ENCODE results near the gene PTK7. TPM values are rescaled to one million over a fixed set of nuclear protein-coding genes. Genes with fewer than 3 reads are reported as not detected.
"Not testable (repeated sequence)": the region's sequence is repeated elsewhere in the genome, so short reads cannot be mapped to it uniquely, and the experiment has no call there.

PTK7 gene
- total RNA-seq, 1 donor from 2014 or later, result 37.3 TPM

- ATAC-seq, result no peak
These were observed 21.7 kb upstream of the PTK7 start for GRCh38 chr6:43054206-43054943.

- no peak for ATAC-seq
These were observed 20.1 kb upstream of the PTK7 start for GRCh38 chr6:43055966-43056365.

- ATAC-seq, result no peak
These were observed 17.6 kb upstream of the PTK7 start for GRCh38 chr6:43058531-43058930.

GRCh38 chr6:43059168-43060033 lies 16.7 kb upstream of the PTK7 start, which contains the start of the genes KLC4 and MRPL2:
KLC4 (plus strand) TSS chr6:43059631; CDS start chr6:43061336, 1,705 bp downstream.
MRPL2 (minus strand) TSS chr6:43059434; CDS start chr6:43059381, 53 bp downstream.
- ATAC-seq, result peak; percentile 97

GRCh38 chr6:43060034-43060754 lies 15.9 kb upstream of the PTK7 start:
- peak; percentile 49 for ATAC-seq

GRCh38 chr6:43060755-43061633 lies 15.1 kb upstream of the PTK7 start:
- ATAC-seq, result no peak

- ATAC-seq, result no peak
These were observed 14.3 kb upstream of the PTK7 start for GRCh38 chr6:43061861-43062260.

- ATAC-seq, result no peak
These were observed 13.3 kb upstream of the PTK7 start for GRCh38 chr6:43062818-43063217.

GRCh38 chr6:43070028-43070632 lies 6.0 kb upstream of the PTK7 start:
- peak; percentile 60 for ATAC-seq

- ATAC-seq, result no peak
These were observed 1.1 kb upstream of the PTK7 start for GRCh38 chr6:43074847-43075669.

- peak; percentile 41 for ATAC-seq
These were observed 584 bp downstream of the PTK7 start for GRCh38 chr6:43076464-43077332.

- ATAC-seq, result peak; percentile 45
These were observed 1.3 kb downstream of the PTK7 start for GRCh38 chr6:43077333-43077809.

GRCh38 chr6:43077981-43078511 lies 1.9 kb downstream of the PTK7 start:
- ATAC-seq, result no peak

- no peak for ATAC-seq
These were observed 2.6 kb downstream of the PTK7 start for GRCh38 chr6:43078691-43079090.

- no peak for ATAC-seq
These were observed 4.9 kb downstream of the PTK7 start for GRCh38 chr6:43081043-43081442.

- ATAC-seq, result not testable (repeated sequence)
These were observed 5.8 kb downstream of the PTK7 start for GRCh38 chr6:43081922-43082321.

GRCh38 chr6:43082806-43083655 lies 6.9 kb downstream of the PTK7 start:
- no peak for ATAC-seq

All from esophagus mucosa (tissue), 1 donor.